Mucosa of descending colon (tissue), 3 donors: Measurements from ENCODE around the gene IGF1. TPM values are rescaled to one million over a fixed set of nuclear protein-coding genes. Genes with fewer than 3 reads are reported as not detected.
"Not testable (repeated sequence)": the region's sequence is repeated elsewhere in the genome, so short reads cannot be mapped to it uniquely, and the experiment has no call there.

Experiments used
- ATAC-seq: fragments of 200-7000 bp; cut with Tn5 transposase; one replicate; pipeline ENCODE4 v1.9.1; 2020; ENCODE audit warnings: mild to moderate bottlenecking, moderate library complexity
- DNase-seq, 3 donors: peaks; one replicate each; pipeline ENCODE4 v3.0.0-alpha.2; 2020
- H3K36me3 ChIP-seq: fragments of 200-600 bp; one replicate; pipeline ENCODE4 v1.8.0; 2021; ENCODE audit warnings: low read depth, mild to moderate bottlenecking
- H3K4me1 ChIP-seq: fragments of 200-600 bp; one replicate; pipeline ENCODE4 v1.8.0; 2021; ENCODE audit warnings: low read depth, mild to moderate bottlenecking
- H3K4me3 ChIP-seq: fragments of 200-600 bp; one replicate; pipeline ENCODE4 v1.8.0; 2021; ENCODE audit warnings: mild to moderate bottlenecking
- H3K9me3 ChIP-seq: fragments of 200-600 bp; one replicate; pipeline ENCODE4 v1.8.0; 2021; ENCODE audit warnings: mild to moderate bottlenecking
- intact Hi-C, 2 donors: fragments of 100-400 bp; cut with DNase I in 1 of 2; cut with micrococcal nuclease in 1 of 2; formaldehyde crosslinking; loops; one replicate each; pipeline versions ENCODE4 v1.11.0 to v1.11.1; 2022; cut with DNase I, micrococcal nuclease
- total RNA-seq, 3 donors: library from RNA; stranded (reverse); fragmentation: NEBNext Ultra II Directional in 2 of 3; extraction: Animal tissue kit (Norgen Biotek cat#: 25700) in 2 of 3; gene quantifications; one replicate each; pipeline versions ENCODE4 v1.2.1 to v1.2.4, GENCODE V29; 2021 to 2023
- TF ChIP-seq, protein P1 (sequence below): fragments of 200-600 bp; IDR thresholded peaks from one replicate; pipeline ENCODE4 v1.8.0; 2022; ENCODE audit warnings: antibody characterized with exemption, mild to moderate bottlenecking
- donor health status: DM: no; HTN: no; CAD: no; lungs with moderate emphysema.
- donor health status: DM: no; HTN: no; CAD: no.
- donor health status: DM: no; HTN: yes; CAD: no.

IGF1 gene
- total RNA-seq, 3 donors from 2014 or later: 2.5 to 12.6 (median 9.4) TPM

GRCh38 chr12:102452605-102453004 is 27.8 kb downstream of the IGF1 start:
- Histone ChIP-seq H3K36me3 (no peaks in the 10 kb centered on the region), H3K4me1 (no peaks in the 10 kb centered on the region), H3K4me3 (no peak overlapping the region), H3K9me3 (no peaks in the 10 kb centered on the region)
- intact Hi-C loops: no loop called here
- TF ChIP-seq, protein P1, sequence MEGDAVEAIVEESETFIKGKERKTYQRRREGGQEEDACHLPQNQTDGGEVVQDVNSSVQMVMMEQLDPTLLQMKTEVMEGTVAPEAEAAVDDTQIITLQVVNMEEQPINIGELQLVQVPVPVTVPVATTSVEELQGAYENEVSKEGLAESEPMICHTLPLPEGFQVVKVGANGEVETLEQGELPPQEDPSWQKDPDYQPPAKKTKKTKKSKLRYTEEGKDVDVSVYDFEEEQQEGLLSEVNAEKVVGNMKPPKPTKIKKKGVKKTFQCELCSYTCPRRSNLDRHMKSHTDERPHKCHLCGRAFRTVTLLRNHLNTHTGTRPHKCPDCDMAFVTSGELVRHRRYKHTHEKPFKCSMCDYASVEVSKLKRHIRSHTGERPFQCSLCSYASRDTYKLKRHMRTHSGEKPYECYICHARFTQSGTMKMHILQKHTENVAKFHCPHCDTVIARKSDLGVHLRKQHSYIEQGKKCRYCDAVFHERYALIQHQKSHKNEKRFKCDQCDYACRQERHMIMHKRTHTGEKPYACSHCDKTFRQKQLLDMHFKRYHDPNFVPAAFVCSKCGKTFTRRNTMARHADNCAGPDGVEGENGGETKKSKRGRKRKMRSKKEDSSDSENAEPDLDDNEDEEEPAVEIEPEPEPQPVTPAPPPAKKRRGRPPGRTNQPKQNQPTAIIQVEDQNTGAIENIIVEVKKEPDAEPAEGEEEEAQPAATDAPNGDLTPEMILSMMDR: no peak
- DNase-seq: no peak
- no peak for ATAC-seq

- H3K36me3 ChIP-seq, H3K4me3 ChIP-seq, DNase-seq, H3K4me1 ChIP-seq, ATAC-seq, H3K9me3 ChIP-seq, intact Hi-C loops: not testable (repeated sequence)
Measured at GRCh38 chr12:102449018-102449417, 31.3 kb downstream of the IGF1 start.

DNA sequence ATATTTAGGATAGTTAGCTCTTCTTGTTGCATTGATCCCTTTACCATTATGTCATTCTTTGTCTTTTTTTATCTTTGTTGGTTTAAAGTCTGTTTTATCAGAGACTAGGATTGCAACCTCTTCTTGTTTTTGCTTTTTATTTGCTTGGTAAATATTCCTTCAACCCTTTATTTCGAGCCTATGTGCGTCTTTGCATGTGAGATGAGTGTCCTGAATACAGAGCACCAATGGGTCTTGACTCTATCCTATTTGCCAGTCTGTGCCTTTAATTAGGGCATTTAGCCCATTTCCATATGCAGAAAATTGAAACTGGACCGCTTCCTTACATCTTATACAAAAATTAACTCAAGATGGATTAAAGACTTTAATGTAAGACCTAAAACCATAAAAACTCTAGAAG is 32.9 kb downstream of the IGF1 start:
- ATAC-seq, DNase-seq, H3K36me3 ChIP-seq, intact Hi-C loops, H3K4me1 ChIP-seq, H3K9me3 ChIP-seq, H3K4me3 ChIP-seq: not testable (repeated sequence)

- H3K9me3 ChIP-seq: no peaks in the 10 kb centered on the region
- no peaks in the 10 kb centered on the region for H3K4me1 ChIP-seq
- no peaks in the 10 kb centered on the region for H3K36me3 ChIP-seq
- no peak for ATAC-seq
- no peak for DNase-seq
- intact Hi-C loops: no loop called here
- no peak overlapping the region for H3K4me3 ChIP-seq
- TF ChIP-seq, protein P1: no peak
Measured at GRCh38 chr12:102444707-102445106, 35.7 kb downstream of the IGF1 start.

GRCh38 chr12:102444093-102444492 is 36.3 kb downstream of the IGF1 start:
- no peak overlapping the region for H3K4me3 ChIP-seq
- TF ChIP-seq, protein P1: no peak
- H3K9me3 ChIP-seq: no peaks in the 10 kb centered on the region
- intact Hi-C loops: no loop called here
- ATAC-seq (no peak), DNase-seq (no peak)
- H3K4me1 ChIP-seq: no peaks in the 10 kb centered on the region
- no peaks in the 10 kb centered on the region for H3K36me3 ChIP-seq

- no peak for DNase-seq
- ATAC-seq: no peak
- Histone ChIP-seq H3K9me3 (no peaks in the 10 kb centered on the region), H3K36me3 (no peaks in the 10 kb centered on the region), H3K4me3 (no peak overlapping the region), H3K4me1 (no peaks in the 10 kb centered on the region)
- TF ChIP-seq, protein P1: no peak
- intact Hi-C loops: no loop called here
Measured at GRCh38 chr12:102441077-102441596, 39.2 kb downstream of the IGF1 start.
